CD14-positive monocyte (primary cell): ENCODE results near the gene INMT. TPM values are rescaled to one million over a fixed set of nuclear protein-coding genes. Genes with fewer than 3 reads are reported as not detected.

Experiments
- DNase-seq, 3 donors: peaks; one replicate each; pipeline ENCODE4 v3.0.0-alpha.2; 2011 to 2022
- H2AFZ ChIP-seq: 2 replicates; pipeline ENCODE4 v1.6.0; 2012; ENCODE audit warnings: mild to moderate bottlenecking, low read depth, low read length, inconsistent platforms; ENCODE audit not compliant: insufficient read depth, poor library complexity, severe bottlenecking
- H3K27ac ChIP-seq, 2 donors: 1 replicate in 1 of 2; 2 replicates in 1 of 2; pipeline ENCODE4 v1.5.1; 2012 to 2013; ENCODE audit warnings: low read length in 2 of 2, control low read depth in 1 of 2, inconsistent platforms in 1 of 2, low read depth in 1 of 2, mild to moderate bottlenecking in 1 of 2
- H3K27me3 ChIP-seq, 2 donors: one replicate each; pipeline versions ENCODE4 v1.6.0 to v1.6.1; 2011 to 2013; ENCODE audit warnings: low read length in 2 of 2; ENCODE audit not compliant: control insufficient read depth in 2 of 2, insufficient read depth in 2 of 2
- H3K36me3 ChIP-seq, 2 donors: replicated peaks in 1 of 2; 1 replicate in 1 of 2; 2 replicates in 1 of 2; pipeline versions ENCODE4 v1.5.1 to v1.6.1; 2012 to 2013; ENCODE audit warnings: low read length in 2 of 2, control low read depth in 1 of 2, inconsistent platforms in 1 of 2, mild to moderate bottlenecking in 1 of 2; ENCODE audit not compliant: insufficient read depth in 2 of 2, control insufficient read depth in 1 of 2
- H3K4me1 ChIP-seq, 2 donors: 1 replicate in 1 of 2; 2 replicates in 1 of 2; pipeline versions ENCODE4 v1.5.1 to v1.6.1; 2012 to 2013; ENCODE audit warnings: low read length in 2 of 2, control low read depth in 1 of 2, inconsistent platforms in 1 of 2, mild to moderate bottlenecking in 1 of 2, moderate library complexity in 1 of 2; ENCODE audit not compliant: insufficient read depth in 2 of 2, control insufficient read depth in 1 of 2
- H3K4me2 ChIP-seq: replicated peaks from 2 replicates; pipeline ENCODE3; 2012; ENCODE audit warnings: low read length, moderate library complexity, mild to moderate bottlenecking; ENCODE audit not compliant: poor library complexity, severe bottlenecking; ENCODE audit errors: extremely low read depth
- H3K4me3 ChIP-seq, 3 experiments: fragments of 200-600 bp in 1 of 3; sonication (generic) in 1 of 3; replicated peaks in 1 of 3; 1 replicate in 2 of 3; 2 replicates in 1 of 3; pipeline ENCODE4 v1.5.1; 2011 to 2013; ENCODE audit warnings: low read length in 3 of 3, mild to moderate bottlenecking in 3 of 3, control low read depth in 2 of 3, low read depth in 2 of 3, inconsistent platforms in 1 of 3, moderate library complexity in 1 of 3
- H3K79me2 ChIP-seq: 2 replicates; pipeline ENCODE4 v1.6.0; 2012; ENCODE audit warnings: mild to moderate bottlenecking, control low read depth, inconsistent platforms, low read length, moderate library complexity; ENCODE audit not compliant: insufficient read depth
- H3K9ac ChIP-seq: 2 replicates; pipeline ENCODE4 v1.6.0; 2017; ENCODE audit warnings: low read length, mild to moderate bottlenecking; ENCODE audit not compliant: insufficient read depth, poor library complexity, severe bottlenecking
- H3K9me3 ChIP-seq, 2 donors: replicated peaks in 1 of 2; 1 replicate in 1 of 2; 2 replicates in 1 of 2; pipeline versions ENCODE4 v1.5.1 to v1.6.1; 2012 to 2013; ENCODE audit warnings: low read length in 2 of 2, control low read depth in 1 of 2; ENCODE audit not compliant: control insufficient read depth in 1 of 2, insufficient read depth in 1 of 2
- H4K20me1 ChIP-seq: 2 replicates; pipeline ENCODE4 v1.6.0; 2012; ENCODE audit warnings: mild to moderate bottlenecking, low read length, control low read depth, moderate library complexity; ENCODE audit not compliant: insufficient read depth
- H3K27ac Mint-ChIP-seq, 7 donors: one replicate each; pipeline ENCODE4 v1.8.0; 2020; ENCODE audit warnings: mild to moderate bottlenecking in 7 of 7, mixed read lengths in 7 of 7, moderate library complexity in 6 of 7, inconsistent platforms in 2 of 7
- H3K27me3 Mint-ChIP-seq, 3 donors: one replicate each; pipeline ENCODE4 v1.8.0; 2021 to 2022; ENCODE audit warnings: low read depth in 3 of 3, mild to moderate bottlenecking in 3 of 3, mixed read lengths in 3 of 3, moderate library complexity in 3 of 3, inconsistent platforms in 1 of 3
- H3K36me3 Mint-ChIP-seq, 2 donors: one replicate each; pipeline ENCODE4 v1.8.0; 2020; ENCODE audit warnings: mixed read lengths in 2 of 2, inconsistent platforms in 1 of 2, mild to moderate bottlenecking in 1 of 2
- H3K4me1 Mint-ChIP-seq: one replicate; pipeline ENCODE4 v1.8.0; 2020; ENCODE audit warnings: mild to moderate bottlenecking, mixed read lengths
- H3K4me3 Mint-ChIP-seq, 2 donors: one replicate each; pipeline ENCODE4 v1.8.0; 2020; ENCODE audit warnings: mild to moderate bottlenecking in 2 of 2, mixed read lengths in 2 of 2, moderate library complexity in 1 of 2
- H3K9me3 Mint-ChIP-seq, 7 donors: one replicate each; pipeline ENCODE4 v1.8.0; 2020 to 2022; ENCODE audit warnings: mixed read lengths in 7 of 7, mild to moderate bottlenecking in 6 of 7, moderate library complexity in 6 of 7, inconsistent platforms in 2 of 7
- CTCF ChIP-seq: fragments of 200-600 bp; IDR thresholded peaks from one replicate; pipeline ENCODE4 v1.8.0; 2022; ENCODE audit warnings: antibody characterized with exemption, mild to moderate bottlenecking
- WGBS: methylation state at CpG from one replicate; pipeline ENCODE4 v1.1.5; 2013; ENCODE audit warnings: missing lambda C conversion rate; ENCODE audit not compliant: insufficient coverage; 5-methylcytosine and 5-hydroxymethylcytosine counted together
- intact Hi-C, 2 donors: fragments of 100-400 bp; cut with micrococcal nuclease; formaldehyde crosslinking; loops; one replicate each; pipeline versions ENCODE4 v1.15.0 to v1.15.1; 2023
- polyA plus RNA-seq, 3 donors: library from polyadenylated mRNA; depleted of rRNA in 1 of 3; unstranded in 2 of 3; stranded (reverse) in 1 of 3; fragments of 300-500 nt in 2 of 3; fragments of >200 nt in 1 of 3; fragmentation: Illumina TruSeq in 2 of 3; gene quantifications; 1 replicate in 2 of 3; 2 replicates in 1 of 3; pipeline ENCODE4 v1.2.3, GENCODE V29; 2012 to 2021

INMT gene
- polyA plus RNA-seq, 3 donors = not detected

- H4K20me1 ChIP-seq = no peaks in the 10 kb centered on the region
- TF ChIP-seq CTCF = no peak
- 100% methylated on average over 1 of the region's 4 CpGs for WGBS
- no peaks in the 10 kb centered on the region for H3K9me3 ChIP-seq
- no peak overlapping the region for H3K27ac ChIP-seq
- H3K9me3 Mint-ChIP-seq = peaks cover 0 to 1% (median 0%) of the 10 kb centered on the region in 7 donors
- H3K27ac Mint-ChIP-seq = no peak overlapping the region
- peaks cover 0 to 4% (median 0%) of the 10 kb centered on the region in 3 donors for H3K27me3 Mint-ChIP-seq
- H3K4me2 ChIP-seq = no peak overlapping the region
- H3K9ac ChIP-seq = no peak overlapping the region
- H3K4me1 Mint-ChIP-seq = no peaks in the 10 kb centered on the region
- no peaks in the 10 kb centered on the region for H3K27me3 ChIP-seq
- H3K4me3 ChIP-seq = no peak overlapping the region
- intact Hi-C loops = no loop called here
- H3K4me1 ChIP-seq = no peaks in the 10 kb centered on the region
- DNase-seq = no peak
- H3K36me3 Mint-ChIP-seq = no peaks in the 10 kb centered on the region
- H2AFZ ChIP-seq = no peak overlapping the region
- H3K4me3 Mint-ChIP-seq = no peak overlapping the region
- no peaks in the 10 kb centered on the region for H3K36me3 ChIP-seq
- no peaks in the 10 kb centered on the region for H3K79me2 ChIP-seq
Measured at GRCh38 chr7:30708412-30708811, 43.5 kb upstream of the INMT start.

GRCh38 chr7:30708983-30709382, 43.0 kb upstream of the INMT start:
- DNase-seq = no peak
- no peak overlapping the region for H2AFZ ChIP-seq
- no peaks in the 10 kb centered on the region for H3K4me1 ChIP-seq
- Mint-ChIP-seq H3K4me3 (no peak overlapping the region), H3K4me1 (no peaks in the 10 kb centered on the region), H3K9me3 (peaks cover 0 to 1% (median 0%) of the 10 kb centered on the region in 7 donors), H3K36me3 (no peaks in the 10 kb centered on the region), H3K27ac (no peak overlapping the region), H3K27me3 (peaks cover 0 to 4% (median 0%) of the 10 kb centered on the region in 3 donors)
- WGBS = 100% methylated on average over 1 of the region's 3 CpGs
- H3K4me3 ChIP-seq = no peak overlapping the region
- H3K79me2 ChIP-seq = no peaks in the 10 kb centered on the region
- H4K20me1 ChIP-seq = no peaks in the 10 kb centered on the region
- no peaks in the 10 kb centered on the region for H3K9me3 ChIP-seq
- no peaks in the 10 kb centered on the region for H3K36me3 ChIP-seq
- no peak for TF ChIP-seq CTCF
- no peak overlapping the region for H3K4me2 ChIP-seq
- intact Hi-C loops = no loop called here
- H3K27ac ChIP-seq = no peak overlapping the region
- no peaks in the 10 kb centered on the region for H3K27me3 ChIP-seq
- H3K9ac ChIP-seq = no peak overlapping the region
